Measurements from ENCODE around the gene RBFA. TPM values are rescaled to one million over a fixed set of nuclear protein-coding genes. Genes with fewer than 3 reads are reported as not detected.

Gene RBFA
- total and polyA plus RNA-seq, 12 donors, result 12.4 to 30.6 (median 19.3) TPM

- Histone ChIP-seq H3K36me3 (peaks cover 0 to 82% (median 22%) of the 10 kb centered on the region in 9 donors), H3K9me3 (peaks cover 0 to 11% (median 0%) of the 10 kb centered on the region in 11 donors), H3K4me3 (no peak overlapping the region), H3K27ac (no peak overlapping the region), H3K27me3 (no peaks in the 10 kb centered on the region), H3K4me1 (no peaks in the 10 kb centered on the region)
- DNase-seq (no peak), ATAC-seq (no peak)
- TF ChIP-seq CTCF (IDR thresholded peaks at IDR 0.05), result no peak
- intact Hi-C loops (cut with DNase I), result no loop called here
- 92 to 97% methylated on average over 16 of the region's 16 CpGs for WGBS, 2 donors
Measured at GRCh38 chr18:80046431-80046830, 12.2 kb downstream of the RBFA start.

GRCh38 chr18:80046961-80047541 lies 12.8 kb downstream of the RBFA start:
- Histone ChIP-seq H3K36me3 (peaks cover 0 to 79% (median 22%) of the 10 kb centered on the region in 9 donors), H3K27ac (no peak overlapping the region), H3K9me3 (peaks cover 0 to 18% (median 0%) of the 10 kb centered on the region in 11 donors), H3K4me3 (no peak overlapping the region), H3K27me3 (no peaks in the 10 kb centered on the region), H3K4me1 (no peaks in the 10 kb centered on the region)
- DNase-seq (no peak), ATAC-seq (no peak)
- 80 to 81% methylated on average over 10 of the region's 10 CpGs for WGBS, 2 donors
- no peak for TF ChIP-seq CTCF (IDR thresholded peaks at IDR 0.05)
- intact Hi-C loops (cut with DNase I), result no loop called here

GRCh38 chr18:80050797-80051196 lies 16.6 kb downstream of the RBFA start:
- Histone ChIP-seq H3K27me3 (no peaks in the 10 kb centered on the region), H3K27ac (no peak overlapping the region), H3K36me3 (peaks cover 0 to 50% (median 22%) of the 10 kb centered on the region in 9 donors), H3K4me1 (no peaks in the 10 kb centered on the region), H3K9me3 (peaks cover 0 to 55% (median 14%) of the 10 kb centered on the region in 11 donors), H3K4me3 (no peak overlapping the region)
- 97 to 98% methylated on average over 6 of the region's 6 CpGs for WGBS, 2 donors
- intact Hi-C loops (cut with DNase I), result no loop called here
- TF ChIP-seq CTCF (IDR thresholded peaks at IDR 0.05), result no peak
- ATAC-seq (no peak), DNase-seq (no peak)

- intact Hi-C loops (cut with DNase I), result no loop called here
- H3K27ac ChIP-seq, result no peak overlapping the region
- H3K36me3 ChIP-seq, result peaks cover 0 to 6% (median 2%) of the 10 kb centered on the region in 9 donors
- WGBS, 2 donors, result 94 to 95% methylated on average over 2 of the region's 2 CpGs
- DNase-seq (no peak), ATAC-seq (no peak)
- H3K27me3 ChIP-seq, result no peaks in the 10 kb centered on the region
- H3K9me3 ChIP-seq, result peaks cover 0 to 77% (median 26%) of the 10 kb centered on the region in 11 donors
- no peak overlapping the region for H3K4me3 ChIP-seq
- no peaks in the 10 kb centered on the region for H3K4me1 ChIP-seq
- TF ChIP-seq CTCF (IDR thresholded peaks at IDR 0.05), result no peak
Measured at GRCh38 chr18:80056095-80056494, 21.9 kb downstream of the RBFA start.

All from heart right ventricle (tissue), 16 donors.